Cardiac fibroblast (primary cell): ENCODE data around the gene NEUROD1.
A peak's percentile ranks its signal among the peaks of the same experiment; 100 is the strongest.

ENCODE experiments used
- DNase-seq, 2 donors: peaks; one replicate each; pipeline versions ENCODE4 v3.0.0 to v3.0.0-alpha.2; 2010; ENCODE audit warnings: low read depth in 2 of 2
- H3K4me3 ChIP-seq, 2 donors: replicated peaks in 1 of 2; 1 replicate in 1 of 2; 2 replicates in 1 of 2; pipeline ENCODE4 v1.5.1; 2011; ENCODE audit warnings: low read depth in 2 of 2, low read length in 2 of 2, mild to moderate bottlenecking in 2 of 2, moderate library complexity in 1 of 2
- TF ChIP-seq, protein P1 (sequence below): IDR thresholded peaks from one replicate; pipeline ENCODE4 v1.5.1; 2011; ENCODE audit warnings: low read depth, mild to moderate bottlenecking, low read length, inconsistent platforms

Gene NEUROD1

DNA sequence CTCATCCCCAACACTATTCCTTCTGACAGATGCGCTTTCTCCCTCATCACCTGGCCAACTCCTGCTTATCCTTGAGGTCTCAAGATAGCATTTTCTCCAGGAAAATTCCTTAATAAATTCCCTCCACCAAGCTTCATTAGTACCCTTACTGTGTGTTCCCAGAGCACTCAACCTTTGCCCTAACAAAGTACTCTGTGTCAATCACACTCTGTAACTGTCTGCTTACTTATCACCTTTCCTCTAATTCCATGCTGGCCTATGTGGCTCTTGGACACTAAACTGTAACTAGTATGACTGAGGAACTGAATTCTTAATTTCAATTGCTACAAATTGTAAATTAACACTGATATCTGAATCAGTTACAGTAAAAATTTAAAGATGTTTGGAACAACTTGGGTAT is 17.9 kb upstream of the NEUROD1 start:
- H3K4me3 ChIP-seq = no peak overlapping the region
- TF ChIP-seq, protein P1, sequence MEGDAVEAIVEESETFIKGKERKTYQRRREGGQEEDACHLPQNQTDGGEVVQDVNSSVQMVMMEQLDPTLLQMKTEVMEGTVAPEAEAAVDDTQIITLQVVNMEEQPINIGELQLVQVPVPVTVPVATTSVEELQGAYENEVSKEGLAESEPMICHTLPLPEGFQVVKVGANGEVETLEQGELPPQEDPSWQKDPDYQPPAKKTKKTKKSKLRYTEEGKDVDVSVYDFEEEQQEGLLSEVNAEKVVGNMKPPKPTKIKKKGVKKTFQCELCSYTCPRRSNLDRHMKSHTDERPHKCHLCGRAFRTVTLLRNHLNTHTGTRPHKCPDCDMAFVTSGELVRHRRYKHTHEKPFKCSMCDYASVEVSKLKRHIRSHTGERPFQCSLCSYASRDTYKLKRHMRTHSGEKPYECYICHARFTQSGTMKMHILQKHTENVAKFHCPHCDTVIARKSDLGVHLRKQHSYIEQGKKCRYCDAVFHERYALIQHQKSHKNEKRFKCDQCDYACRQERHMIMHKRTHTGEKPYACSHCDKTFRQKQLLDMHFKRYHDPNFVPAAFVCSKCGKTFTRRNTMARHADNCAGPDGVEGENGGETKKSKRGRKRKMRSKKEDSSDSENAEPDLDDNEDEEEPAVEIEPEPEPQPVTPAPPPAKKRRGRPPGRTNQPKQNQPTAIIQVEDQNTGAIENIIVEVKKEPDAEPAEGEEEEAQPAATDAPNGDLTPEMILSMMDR = no peak

DNA sequence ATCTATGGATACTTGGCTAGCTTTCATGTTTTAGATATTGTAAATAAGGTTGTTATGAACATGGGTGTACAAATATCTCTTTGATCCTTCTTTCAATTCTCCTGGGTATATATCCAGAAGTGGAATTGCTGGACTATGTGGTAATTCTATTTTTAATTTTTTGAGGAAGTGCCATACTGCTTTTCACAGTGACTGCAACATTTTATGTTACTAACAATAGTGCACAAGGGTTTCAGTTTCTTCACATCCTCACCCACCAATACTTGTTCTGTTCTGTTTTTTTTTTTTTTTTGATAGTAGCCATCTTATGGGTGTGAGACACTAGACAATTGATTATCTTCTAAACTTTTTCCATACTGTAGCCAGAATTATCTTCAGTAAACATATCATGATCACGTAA is 17.3 kb upstream of the NEUROD1 start:
- TF ChIP-seq, protein P1 = no peak
- H3K4me3 ChIP-seq = no peak overlapping the region
- no peak for DNase-seq

More for the DNA sequence above, 17.9 kb upstream of the NEUROD1 start:
- no peak for DNase-seq

DNA sequence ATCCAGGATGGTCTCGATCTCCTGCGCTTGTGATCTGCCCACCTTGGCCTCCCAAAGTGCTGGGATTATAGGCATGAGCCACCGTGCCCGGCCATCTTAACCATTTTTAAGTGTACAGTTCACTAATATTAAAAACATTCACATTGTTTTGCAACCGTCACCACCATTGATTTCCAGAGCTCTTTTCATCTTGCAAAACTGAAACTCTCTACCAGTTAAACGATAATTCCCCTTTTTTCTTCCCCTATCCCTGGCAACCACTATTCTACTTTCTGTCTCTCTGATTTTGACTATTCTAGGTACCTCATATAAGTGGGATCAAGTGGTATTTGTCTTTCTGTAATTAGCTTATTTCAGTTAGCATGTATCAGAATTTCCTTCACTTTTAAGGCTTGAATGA is 16.8 kb upstream of the NEUROD1 start:
- DNase-seq = no peak
- TF ChIP-seq, protein P1 = no peak
- no peak overlapping the region for H3K4me3 ChIP-seq

DNA sequence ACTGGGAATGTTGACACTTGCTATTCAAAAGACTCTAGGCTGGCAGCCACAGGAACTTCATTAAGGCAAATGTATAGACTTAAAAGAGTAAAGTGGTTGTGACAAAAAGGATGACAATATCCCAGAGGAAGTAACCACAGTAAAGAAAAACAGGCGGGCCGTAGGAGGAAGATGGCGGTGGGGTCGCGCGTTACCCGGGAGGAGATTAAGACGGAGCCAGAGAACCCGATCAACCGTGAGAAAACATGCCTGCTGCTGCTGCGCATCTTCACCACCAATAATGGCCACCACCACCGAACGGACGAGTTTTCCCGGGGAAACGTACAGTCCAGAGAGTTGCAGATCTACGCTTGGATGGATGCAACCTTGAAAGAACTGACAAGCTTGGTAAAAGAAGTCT is 14.0 kb upstream of the NEUROD1 start:
- no peak for DNase-seq
- TF ChIP-seq, protein P1 = no peak
- H3K4me3 ChIP-seq = no peak overlapping the region

DNA sequence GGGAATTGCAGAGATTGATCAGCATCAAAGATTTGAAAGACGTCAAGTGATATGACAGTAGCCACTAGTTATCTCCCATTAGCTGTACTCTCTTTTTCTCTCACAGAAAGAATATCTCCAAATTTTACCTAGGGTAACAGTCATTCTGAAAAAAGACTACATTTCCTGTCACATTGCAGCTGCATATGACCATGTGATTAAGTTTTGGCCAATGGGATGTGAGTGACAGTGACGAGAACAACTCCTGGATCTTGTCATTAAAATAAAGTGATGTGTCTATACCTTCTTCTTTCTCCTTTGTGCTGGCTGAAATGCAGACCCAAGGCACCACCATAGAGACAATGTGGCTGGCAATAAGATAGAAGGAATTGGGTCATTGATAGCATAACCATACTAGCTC is 10.5 kb upstream of the NEUROD1 start:
- no peak for DNase-seq
- TF ChIP-seq, protein P1 = no peak
- H3K4me3 ChIP-seq = no peak overlapping the region

DNA sequence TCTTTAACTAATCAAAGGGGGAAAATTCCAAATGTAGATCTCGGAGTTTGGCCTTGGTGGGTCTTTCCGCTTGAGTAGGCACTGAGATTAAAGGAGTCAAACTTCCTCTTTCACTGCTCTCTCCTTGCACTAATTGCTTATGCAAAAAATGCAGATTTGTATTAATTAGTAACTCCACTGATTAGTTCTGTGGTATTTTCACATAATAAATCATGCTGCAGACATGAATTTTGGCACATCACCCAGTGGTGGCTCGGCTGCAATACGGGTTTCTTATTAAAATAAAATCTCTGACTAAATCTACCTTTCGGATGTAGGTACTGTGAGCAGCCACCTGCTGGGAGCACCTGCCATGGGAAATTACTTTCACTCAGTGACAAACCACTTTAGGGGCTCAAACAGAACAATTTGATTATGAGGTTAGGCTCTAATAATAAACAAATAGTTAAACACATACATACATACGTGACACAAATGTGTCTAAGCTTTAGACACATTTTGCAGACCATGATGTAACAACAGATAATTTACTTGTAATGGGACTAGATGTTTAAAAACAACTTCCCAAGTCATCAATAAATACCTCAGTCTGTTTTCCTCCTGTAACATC is 6.4 kb upstream of the NEUROD1 start:
- no peak overlapping the region for H3K4me3 ChIP-seq
- TF ChIP-seq, protein P1 = no peak
- no peak for DNase-seq

DNA sequence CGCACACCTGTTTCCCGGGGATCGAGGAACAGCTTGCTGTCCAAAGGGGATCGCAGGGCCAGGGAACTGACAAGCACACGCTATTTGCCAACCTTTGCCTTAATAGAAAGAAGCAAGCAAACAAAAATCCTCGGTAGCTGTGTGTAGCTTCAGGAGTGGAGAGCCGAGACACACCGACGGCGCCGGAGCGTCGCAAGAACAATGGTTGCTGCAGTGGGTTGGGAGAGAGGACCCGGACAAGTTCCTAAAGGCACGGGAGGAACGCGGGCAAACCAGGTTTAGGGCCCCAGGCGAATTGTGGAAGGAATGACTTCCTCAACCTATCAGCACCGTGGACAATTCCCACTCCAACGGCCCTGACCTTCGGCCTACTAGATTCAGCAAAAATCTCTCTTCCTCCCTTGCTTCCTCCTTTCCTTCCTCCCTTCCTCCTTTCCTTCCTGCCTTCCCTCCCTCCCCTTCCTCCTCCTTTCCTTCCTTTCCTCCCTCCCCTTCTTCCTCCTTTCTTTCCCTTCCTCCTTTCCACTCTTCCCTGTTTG is 4.9 kb upstream of the NEUROD1 start:
- DNase-seq = peak in 1 of 2 donors; percentile 12
- no peak overlapping the region for H3K4me3 ChIP-seq
- TF ChIP-seq, protein P1 = no peak
